ENCODE measurements around the gene BMP5.

Gene BMP5

DNA sequence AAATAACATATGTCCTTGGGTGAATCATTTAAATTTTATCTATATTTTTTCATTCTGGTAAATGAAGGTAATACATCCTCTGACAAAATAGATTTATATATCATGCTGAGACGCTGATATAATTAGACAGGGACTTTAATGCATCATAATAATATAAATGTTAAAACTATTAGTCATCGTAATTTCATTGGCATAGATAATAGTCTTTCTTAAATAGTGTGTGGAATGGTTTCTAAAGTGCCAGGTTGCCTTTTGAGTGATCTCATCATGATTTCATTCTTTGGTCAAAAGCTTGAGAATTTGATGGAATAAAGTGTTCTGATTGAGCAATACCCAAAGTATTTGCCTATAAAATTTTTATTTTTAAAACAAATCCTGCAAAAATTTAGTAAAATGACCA lies 43.2 kb upstream of the BMP5 start:
- Histone ChIP-seq H3K27ac (replicated peaks) (no peak overlapping the region), H3K4me3 (replicated peaks; ENCODE audit: insufficient read depth, low read length) (no peak overlapping the region), H3K27me3 (ENCODE audit: insufficient read depth, poor library complexity, severe bottlenecking) (no peaks in the 10 kb centered on the region)
- DNase-seq (ENCODE audit: low read depth in 1 of 2, low spot score in 1 of 2), result no peak
- TF ChIP-seq, protein P1, sequence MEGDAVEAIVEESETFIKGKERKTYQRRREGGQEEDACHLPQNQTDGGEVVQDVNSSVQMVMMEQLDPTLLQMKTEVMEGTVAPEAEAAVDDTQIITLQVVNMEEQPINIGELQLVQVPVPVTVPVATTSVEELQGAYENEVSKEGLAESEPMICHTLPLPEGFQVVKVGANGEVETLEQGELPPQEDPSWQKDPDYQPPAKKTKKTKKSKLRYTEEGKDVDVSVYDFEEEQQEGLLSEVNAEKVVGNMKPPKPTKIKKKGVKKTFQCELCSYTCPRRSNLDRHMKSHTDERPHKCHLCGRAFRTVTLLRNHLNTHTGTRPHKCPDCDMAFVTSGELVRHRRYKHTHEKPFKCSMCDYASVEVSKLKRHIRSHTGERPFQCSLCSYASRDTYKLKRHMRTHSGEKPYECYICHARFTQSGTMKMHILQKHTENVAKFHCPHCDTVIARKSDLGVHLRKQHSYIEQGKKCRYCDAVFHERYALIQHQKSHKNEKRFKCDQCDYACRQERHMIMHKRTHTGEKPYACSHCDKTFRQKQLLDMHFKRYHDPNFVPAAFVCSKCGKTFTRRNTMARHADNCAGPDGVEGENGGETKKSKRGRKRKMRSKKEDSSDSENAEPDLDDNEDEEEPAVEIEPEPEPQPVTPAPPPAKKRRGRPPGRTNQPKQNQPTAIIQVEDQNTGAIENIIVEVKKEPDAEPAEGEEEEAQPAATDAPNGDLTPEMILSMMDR (IDR thresholded peaks at IDR 0.05; ENCODE audit: insufficient read depth, low read length), result no peak
- TF ChIP-seq POLR2AphosphoS5 (IDR thresholded peaks at IDR 0.05; ENCODE audit: low read depth), result no peak
- no peak for TF ChIP-seq SPI1 (IDR thresholded peaks at IDR 0.05; ENCODE audit: borderline replicate concordance, low read depth)
- no peak for TF ChIP-seq GABPA (IDR thresholded peaks at IDR 0.05; ENCODE audit: low read depth)
- TF ChIP-seq, protein P2, sequence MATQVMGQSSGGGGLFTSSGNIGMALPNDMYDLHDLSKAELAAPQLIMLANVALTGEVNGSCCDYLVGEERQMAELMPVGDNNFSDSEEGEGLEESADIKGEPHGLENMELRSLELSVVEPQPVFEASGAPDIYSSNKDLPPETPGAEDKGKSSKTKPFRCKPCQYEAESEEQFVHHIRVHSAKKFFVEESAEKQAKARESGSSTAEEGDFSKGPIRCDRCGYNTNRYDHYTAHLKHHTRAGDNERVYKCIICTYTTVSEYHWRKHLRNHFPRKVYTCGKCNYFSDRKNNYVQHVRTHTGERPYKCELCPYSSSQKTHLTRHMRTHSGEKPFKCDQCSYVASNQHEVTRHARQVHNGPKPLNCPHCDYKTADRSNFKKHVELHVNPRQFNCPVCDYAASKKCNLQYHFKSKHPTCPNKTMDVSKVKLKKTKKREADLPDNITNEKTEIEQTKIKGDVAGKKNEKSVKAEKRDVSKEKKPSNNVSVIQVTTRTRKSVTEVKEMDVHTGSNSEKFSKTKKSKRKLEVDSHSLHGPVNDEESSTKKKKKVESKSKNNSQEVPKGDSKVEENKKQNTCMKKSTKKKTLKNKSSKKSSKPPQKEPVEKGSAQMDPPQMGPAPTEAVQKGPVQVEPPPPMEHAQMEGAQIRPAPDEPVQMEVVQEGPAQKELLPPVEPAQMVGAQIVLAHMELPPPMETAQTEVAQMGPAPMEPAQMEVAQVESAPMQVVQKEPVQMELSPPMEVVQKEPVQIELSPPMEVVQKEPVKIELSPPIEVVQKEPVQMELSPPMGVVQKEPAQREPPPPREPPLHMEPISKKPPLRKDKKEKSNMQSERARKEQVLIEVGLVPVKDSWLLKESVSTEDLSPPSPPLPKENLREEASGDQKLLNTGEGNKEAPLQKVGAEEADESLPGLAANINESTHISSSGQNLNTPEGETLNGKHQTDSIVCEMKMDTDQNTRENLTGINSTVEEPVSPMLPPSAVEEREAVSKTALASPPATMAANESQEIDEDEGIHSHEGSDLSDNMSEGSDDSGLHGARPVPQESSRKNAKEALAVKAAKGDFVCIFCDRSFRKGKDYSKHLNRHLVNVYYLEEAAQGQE (IDR thresholded peaks at IDR 0.05; ENCODE audit: insufficient replicate concordance, low read depth), result no peak

DNA sequence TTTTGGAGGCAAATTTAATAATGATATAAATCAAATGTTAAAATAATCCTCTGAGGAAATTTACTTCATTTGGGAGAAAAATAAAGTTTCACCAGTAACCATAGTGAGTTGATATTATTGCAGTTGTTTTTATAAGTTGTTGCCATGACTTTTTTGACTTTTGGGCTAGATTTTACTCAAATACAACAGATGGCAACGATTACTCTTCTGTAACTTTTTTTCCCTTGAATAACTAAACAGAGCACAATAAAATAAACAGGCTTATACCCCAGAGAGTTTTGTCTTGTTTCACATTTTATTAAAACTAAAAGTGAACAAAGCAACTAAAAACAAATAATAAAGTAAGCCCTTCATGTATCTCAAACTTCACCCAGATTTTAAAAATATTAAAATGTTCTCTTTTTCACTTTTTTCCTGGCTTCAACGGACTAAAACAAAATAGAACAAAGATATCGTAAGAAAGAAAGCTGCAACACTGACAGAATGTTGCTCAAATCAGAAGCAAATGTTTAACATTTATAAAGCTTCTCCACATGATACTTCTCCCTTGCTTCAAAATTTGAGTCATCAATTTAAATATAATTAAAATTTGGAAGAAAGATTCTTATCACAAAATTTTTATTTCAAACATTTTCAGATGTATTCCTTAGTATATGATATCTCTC lies 42.5 kb upstream of the BMP5 start:
- TF ChIP-seq, protein P2 (IDR thresholded peaks at IDR 0.05; ENCODE audit: insufficient replicate concordance, low read depth), result no peak
- no peak for TF ChIP-seq POLR2AphosphoS5 (IDR thresholded peaks at IDR 0.05; ENCODE audit: low read depth)
- no peak for TF ChIP-seq GABPA (IDR thresholded peaks at IDR 0.05; ENCODE audit: low read depth)
- TF ChIP-seq SPI1 (IDR thresholded peaks at IDR 0.05; ENCODE audit: borderline replicate concordance, low read depth), result no peak
- TF ChIP-seq, protein P1 (IDR thresholded peaks at IDR 0.05; ENCODE audit: insufficient read depth, low read length), result no peak
- H3K4me3 ChIP-seq (replicated peaks; ENCODE audit: insufficient read depth, low read length), result no peak overlapping the region
- no peak for DNase-seq (ENCODE audit: low read depth in 1 of 2, low spot score in 1 of 2)
- H3K27me3 ChIP-seq (ENCODE audit: insufficient read depth, poor library complexity, severe bottlenecking), result no peaks in the 10 kb centered on the region
- H3K27ac ChIP-seq (replicated peaks), result no peak overlapping the region

DNA sequence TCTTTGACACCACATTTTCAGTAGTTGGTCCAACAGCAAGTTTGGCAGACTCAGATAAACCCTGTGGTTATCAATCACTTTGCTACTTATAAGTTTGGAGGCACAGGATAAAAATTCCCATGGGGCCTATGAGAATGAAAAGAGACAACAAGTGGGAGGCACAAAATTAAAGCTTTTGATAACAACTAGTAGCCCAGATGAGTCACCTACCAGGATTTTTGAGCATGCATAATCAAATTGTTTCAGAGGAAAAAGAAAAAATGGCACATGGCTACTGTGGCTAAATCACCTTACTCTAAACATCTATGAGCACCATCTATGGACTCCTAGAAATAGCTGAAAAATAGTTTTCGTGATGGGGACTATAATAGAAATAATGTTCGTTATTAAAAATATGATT lies 40.8 kb upstream of the BMP5 start:
- no peak for TF ChIP-seq SPI1 (IDR thresholded peaks at IDR 0.05; ENCODE audit: borderline replicate concordance, low read depth)
- no peak for TF ChIP-seq POLR2AphosphoS5 (IDR thresholded peaks at IDR 0.05; ENCODE audit: low read depth)
- no peak for TF ChIP-seq GABPA (IDR thresholded peaks at IDR 0.05; ENCODE audit: low read depth)
- TF ChIP-seq, protein P2 (IDR thresholded peaks at IDR 0.05; ENCODE audit: insufficient replicate concordance, low read depth), result no peak
- TF ChIP-seq, protein P1 (IDR thresholded peaks at IDR 0.05; ENCODE audit: insufficient read depth, low read length), result no peak
- Histone ChIP-seq H3K4me3 (replicated peaks; ENCODE audit: insufficient read depth, low read length) (no peak overlapping the region), H3K27ac (replicated peaks) (no peak overlapping the region), H3K27me3 (ENCODE audit: insufficient read depth, poor library complexity, severe bottlenecking) (no peaks in the 10 kb centered on the region)
- DNase-seq (ENCODE audit: low read depth in 1 of 2, low spot score in 1 of 2), result no peak
